GM12878 (cell line): ENCODE results near the gene KMO. TPM values are rescaled to one million over a fixed set of nuclear protein-coding genes. Genes with fewer than 3 reads are reported as not detected.
A peak's percentile ranks its signal among the peaks of the same experiment; 100 is the strongest.

Source experiments
- BRCA1 ChIP-seq: IDR thresholded peaks from 2 replicates; pipeline ENCODE4 v1.6.1; 2011; ENCODE audit warnings: low read depth, low read length, improper control_type of control experiment
- CBFB ChIP-seq: IDR thresholded peaks from 2 replicates; pipeline ENCODE4 v1.6.1; 2016; ENCODE audit warnings: antibody characterized with exemption, low read depth
- CEBPB ChIP-seq, 2 experiments: fragments of 150-350 bp in 1 of 2; IDR thresholded peaks; 2 replicates each; pipeline ENCODE4 v1.6.1; 2012 to 2014; ENCODE audit warnings: low read depth in 2 of 2, low read length in 2 of 2, borderline replicate concordance in 1 of 2, inconsistent platforms in 1 of 2
- CHD4 ChIP-seq: fragments of 200-600 bp; sonication (generic); IDR thresholded peaks from 2 replicates; pipeline ENCODE4 v1.6.1; 2016; ENCODE audit warnings: mild to moderate bottlenecking
- CREB1 ChIP-seq: IDR thresholded peaks from 2 replicates; pipeline ENCODE4 v1.6.1; 2012; ENCODE audit warnings: low read depth, mild to moderate bottlenecking, inconsistent platforms
- E2F4 ChIP-seq: IDR thresholded peaks from 2 replicates; pipeline ENCODE4 v1.6.1; 2012; ENCODE audit warnings: low read depth, low read length, improper control_type of control experiment
- IRF3 ChIP-seq: fragments of 450-650 bp; IDR thresholded peaks from 2 replicates; pipeline ENCODE4 v1.6.1; 2014; ENCODE audit warnings: mild to moderate bottlenecking
- JUND ChIP-seq: IDR thresholded peaks from 2 replicates; pipeline ENCODE4 v1.6.1; 2012; ENCODE audit warnings: low read depth, mild to moderate bottlenecking, low read length, improper control_type of control experiment, moderate library complexity
- NFXL1 ChIP-seq: fragments of 450-650 bp; IDR thresholded peaks from 2 replicates; pipeline ENCODE4 v1.6.1; 2017; ENCODE audit warnings: antibody characterized with exemption, mild to moderate bottlenecking, borderline replicate concordance
- NFYA ChIP-seq: IDR thresholded peaks from 2 replicates; pipeline ENCODE4 v1.6.1; 2011; ENCODE audit warnings: low read depth, mild to moderate bottlenecking, low read length, improper control_type of control experiment, borderline replicate concordance
- RAD21 ChIP-seq: IDR thresholded peaks from 2 replicates; pipeline ENCODE4 v1.6.1; 2011; ENCODE audit warnings: mild to moderate bottlenecking, low read depth, low read length, moderate library complexity; ENCODE audit not compliant: insufficient read depth
- RAD51 ChIP-seq: fragments of 450-650 bp; IDR thresholded peaks from 2 replicates; pipeline ENCODE4 v1.6.1; 2016; ENCODE audit warnings: moderate library complexity, mild to moderate bottlenecking, inconsistent platforms
- SIX5 ChIP-seq: IDR thresholded peaks from 2 replicates; pipeline ENCODE4 v1.6.1; 2011; ENCODE audit warnings: mild to moderate bottlenecking, low read depth, low read length, moderate library complexity; ENCODE audit not compliant: severe bottlenecking
- SKIL ChIP-seq: fragments of 450-650 bp; IDR thresholded peaks from 2 replicates; pipeline ENCODE4 v1.6.1; 2017; ENCODE audit warnings: mild to moderate bottlenecking, low read depth, inconsistent platforms; ENCODE audit not compliant: poor library complexity, severe bottlenecking
- SMC3 ChIP-seq: IDR thresholded peaks from 2 replicates; pipeline ENCODE4 v1.6.1; 2011; ENCODE audit warnings: low read length, improper control_type of control experiment, borderline replicate concordance
- USF2 ChIP-seq: IDR thresholded peaks from 2 replicates; pipeline ENCODE4 v1.6.1; 2011; ENCODE audit warnings: low read depth, low read length, improper control_type of control experiment, borderline replicate concordance
- ZZZ3 ChIP-seq: IDR thresholded peaks from 2 replicates; pipeline ENCODE4 v1.6.1; 2011; ENCODE audit warnings: low read depth; ENCODE audit not compliant: control insufficient read depth, insufficient read length
- polyA plus RNA-seq, 11 experiments: library from polyadenylated mRNA; depleted of rRNA in 4 of 11; unstranded in 6 of 11; stranded (reverse) in 5 of 11; fragments of >200 nt; fragmentation: Nextera tagmentation in 4 of 11; fragmentation: Illumina TruSeq in 1 of 11; extraction: Ambion mirVana in 4 of 11; extraction: Trizol in 1 of 11; gene quantifications; 1 replicate in 1 of 11; 2 replicates in 10 of 11; pipeline versions ENCODE4 v1.2.1 to v1.2.3, GENCODE V29; 2011 to 2016; ENCODE audit warnings: inconsistent platforms in 2 of 11, missing spikeins in 2 of 11, low read depth in 1 of 11
- total RNA-seq, 4 experiments: library from RNA; depleted of rRNA in 3 of 4; stranded (reverse); fragments of >200 nt in 3 of 4; fragmentation: Illumina TruSeq in 1 of 4; extraction: Trizol in 1 of 4; gene quantifications; 2 replicates each; pipeline versions ENCODE4 v1.2.1 to v1.2.3, GENCODE V29; 2013 to 2021
- TF ChIP-seq, protein P1 (sequence below): IDR thresholded peaks from 2 replicates; pipeline ENCODE4 v1.6.1; 2012; ENCODE audit warnings: low read length, inconsistent platforms
- TF ChIP-seq, protein P2 (sequence below): fragments of 450-650 bp; IDR thresholded peaks from 2 replicates; pipeline ENCODE4 v1.6.1; 2016; ENCODE audit warnings: mild to moderate bottlenecking, moderate library complexity, borderline replicate concordance

The KMO gene
- total and polyA plus RNA-seq, 10 of the 15 experiments (the other 5 are each of a cell fraction or from before 2014, with no cell fraction given): 0.68 to 5.9 (median 1.5) TPM

DNA sequence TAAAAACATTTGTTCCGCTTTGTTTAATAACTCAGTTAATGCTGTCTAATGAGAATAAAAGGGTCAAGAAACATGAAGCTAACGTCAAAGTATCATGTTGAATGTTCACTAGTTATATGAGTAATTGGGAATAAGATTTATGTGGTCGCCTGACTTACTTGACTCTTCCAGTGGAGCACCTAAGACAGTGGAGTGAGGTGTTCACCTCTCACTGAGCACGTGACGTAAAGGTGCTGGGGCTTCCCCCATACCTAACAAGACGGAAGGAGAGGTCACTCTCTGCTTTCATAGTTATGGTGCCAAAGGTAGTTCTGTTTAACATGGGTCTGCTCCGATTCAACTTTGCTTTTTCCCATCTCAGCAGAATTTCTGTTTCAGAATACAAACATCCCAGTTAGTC, 686 bp downstream of the KMO start (continued):
- TF ChIP-seq IRF3 (no peak), USF2 (peak; percentile 51; the same call in 1 of the 2 replicates), NFYA (no peak), SMC3 (no peak), RAD21 (no peak), RAD51 (peak; percentile 79; the same call in 1 of the 2 replicates), CHD4 (no peak), SKIL (no peak), JUND (no peak), E2F4 (no peak), NFXL1 (no peak), BRCA1 (no peak), SIX5 (no peak), ZZZ3 (no peak), CBFB (no peak), CREB1 (peak; percentile 74), CEBPB (IDR thresholded peaks at IDR 0.05; ENCODE audit: borderline replicate concordance in 1 of 2, low read depth in 2 of 2, low read length in 2 of 2) (no peak)
- TF ChIP-seq, protein P1, sequence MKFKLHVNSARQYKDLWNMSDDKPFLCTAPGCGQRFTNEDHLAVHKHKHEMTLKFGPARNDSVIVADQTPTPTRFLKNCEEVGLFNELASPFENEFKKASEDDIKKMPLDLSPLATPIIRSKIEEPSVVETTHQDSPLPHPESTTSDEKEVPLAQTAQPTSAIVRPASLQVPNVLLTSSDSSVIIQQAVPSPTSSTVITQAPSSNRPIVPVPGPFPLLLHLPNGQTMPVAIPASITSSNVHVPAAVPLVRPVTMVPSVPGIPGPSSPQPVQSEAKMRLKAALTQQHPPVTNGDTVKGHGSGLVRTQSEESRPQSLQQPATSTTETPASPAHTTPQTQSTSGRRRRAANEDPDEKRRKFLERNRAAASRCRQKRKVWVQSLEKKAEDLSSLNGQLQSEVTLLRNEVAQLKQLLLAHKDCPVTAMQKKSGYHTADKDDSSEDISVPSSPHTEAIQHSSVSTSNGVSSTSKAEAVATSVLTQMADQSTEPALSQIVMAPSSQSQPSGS: no peak
- TF ChIP-seq, protein P2, sequence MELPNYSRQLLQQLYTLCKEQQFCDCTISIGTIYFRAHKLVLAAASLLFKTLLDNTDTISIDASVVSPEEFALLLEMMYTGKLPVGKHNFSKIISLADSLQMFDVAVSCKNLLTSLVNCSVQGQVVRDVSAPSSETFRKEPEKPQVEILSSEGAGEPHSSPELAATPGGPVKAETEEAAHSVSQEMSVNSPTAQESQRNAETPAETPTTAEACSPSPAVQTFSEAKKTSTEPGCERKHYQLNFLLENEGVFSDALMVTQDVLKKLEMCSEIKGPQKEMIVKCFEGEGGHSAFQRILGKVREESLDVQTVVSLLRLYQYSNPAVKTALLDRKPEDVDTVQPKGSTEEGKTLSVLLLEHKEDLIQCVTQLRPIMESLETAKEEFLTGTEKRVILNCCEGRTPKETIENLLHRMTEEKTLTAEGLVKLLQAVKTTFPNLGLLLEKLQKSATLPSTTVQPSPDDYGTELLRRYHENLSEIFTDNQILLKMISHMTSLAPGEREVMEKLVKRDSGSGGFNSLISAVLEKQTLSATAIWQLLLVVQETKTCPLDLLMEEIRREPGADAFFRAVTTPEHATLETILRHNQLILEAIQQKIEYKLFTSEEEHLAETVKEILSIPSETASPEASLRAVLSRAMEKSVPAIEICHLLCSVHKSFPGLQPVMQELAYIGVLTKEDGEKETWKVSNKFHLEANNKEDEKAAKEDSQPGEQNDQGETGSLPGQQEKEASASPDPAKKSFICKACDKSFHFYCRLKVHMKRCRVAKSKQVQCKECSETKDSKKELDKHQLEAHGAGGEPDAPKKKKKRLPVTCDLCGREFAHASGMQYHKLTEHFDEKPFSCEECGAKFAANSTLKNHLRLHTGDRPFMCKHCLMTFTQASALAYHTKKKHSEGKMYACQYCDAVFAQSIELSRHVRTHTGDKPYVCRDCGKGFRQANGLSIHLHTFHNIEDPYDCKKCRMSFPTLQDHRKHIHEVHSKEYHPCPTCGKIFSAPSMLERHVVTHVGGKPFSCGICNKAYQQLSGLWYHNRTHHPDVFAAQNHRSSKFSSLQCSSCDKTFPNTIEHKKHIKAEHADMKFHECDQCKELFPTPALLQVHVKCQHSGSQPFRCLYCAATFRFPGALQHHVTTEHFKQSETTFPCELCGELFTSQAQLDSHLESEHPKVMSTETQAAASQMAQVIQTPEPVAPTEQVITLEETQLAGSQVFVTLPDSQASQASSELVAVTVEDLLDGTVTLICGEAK: no peak
